ENCODE measurements around the gene HPSE2. TPM values are rescaled to one million over a fixed set of nuclear protein-coding genes. Genes with fewer than 3 reads are reported as not detected.

HPSE2 gene
- total RNA-seq, 4 donors from 2014 or later = 1.1 TPM; not detected in 3

DNA sequence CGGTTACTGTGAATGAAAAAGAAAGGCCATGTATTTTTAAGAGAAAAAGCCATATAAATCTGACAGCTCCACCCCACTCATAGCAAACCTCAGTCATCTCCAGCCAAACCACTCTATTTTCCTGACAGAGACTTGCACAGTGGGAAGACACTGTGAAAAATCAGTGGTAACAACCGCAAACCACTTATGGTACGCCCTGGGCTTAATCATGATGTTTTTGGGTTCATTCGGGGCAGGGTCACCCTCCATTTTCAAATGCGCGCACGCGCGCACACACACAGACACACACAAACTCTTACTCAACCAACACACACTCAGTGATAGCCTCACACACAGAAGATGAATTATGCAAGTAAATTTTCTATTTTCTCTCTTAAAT lies 706.9 kb downstream of the HPSE2 start:
- Histone ChIP-seq H3K27me3 (no peaks in the 10 kb centered on the region), H3K36me3 (no peaks in the 10 kb centered on the region), H3K9me3 (no peaks in the 10 kb centered on the region), H3K4me1 (no peaks in the 10 kb centered on the region), H3K4me3 (no peak overlapping the region), H3K27ac (no peak overlapping the region)
- DNase-seq (no peak), ATAC-seq (no peak)
- no peak for TF ChIP-seq POLR2A (IDR thresholded peaks at IDR 0.05)
- TF ChIP-seq, protein P1, sequence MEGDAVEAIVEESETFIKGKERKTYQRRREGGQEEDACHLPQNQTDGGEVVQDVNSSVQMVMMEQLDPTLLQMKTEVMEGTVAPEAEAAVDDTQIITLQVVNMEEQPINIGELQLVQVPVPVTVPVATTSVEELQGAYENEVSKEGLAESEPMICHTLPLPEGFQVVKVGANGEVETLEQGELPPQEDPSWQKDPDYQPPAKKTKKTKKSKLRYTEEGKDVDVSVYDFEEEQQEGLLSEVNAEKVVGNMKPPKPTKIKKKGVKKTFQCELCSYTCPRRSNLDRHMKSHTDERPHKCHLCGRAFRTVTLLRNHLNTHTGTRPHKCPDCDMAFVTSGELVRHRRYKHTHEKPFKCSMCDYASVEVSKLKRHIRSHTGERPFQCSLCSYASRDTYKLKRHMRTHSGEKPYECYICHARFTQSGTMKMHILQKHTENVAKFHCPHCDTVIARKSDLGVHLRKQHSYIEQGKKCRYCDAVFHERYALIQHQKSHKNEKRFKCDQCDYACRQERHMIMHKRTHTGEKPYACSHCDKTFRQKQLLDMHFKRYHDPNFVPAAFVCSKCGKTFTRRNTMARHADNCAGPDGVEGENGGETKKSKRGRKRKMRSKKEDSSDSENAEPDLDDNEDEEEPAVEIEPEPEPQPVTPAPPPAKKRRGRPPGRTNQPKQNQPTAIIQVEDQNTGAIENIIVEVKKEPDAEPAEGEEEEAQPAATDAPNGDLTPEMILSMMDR (IDR thresholded peaks at IDR 0.05 in 4 of 5, conservative IDR thresholded peaks at IDR 0.05 in 1 of 5) = no peak
- intact Hi-C loops (cut with DNase I; ENCODE audit: low total_unique reads) = no loop called here
- in situ Hi-C loops (cut with MboI; ENCODE audit: low sequenced_read_pairs in 4 of 4) = no loop called here

DNA sequence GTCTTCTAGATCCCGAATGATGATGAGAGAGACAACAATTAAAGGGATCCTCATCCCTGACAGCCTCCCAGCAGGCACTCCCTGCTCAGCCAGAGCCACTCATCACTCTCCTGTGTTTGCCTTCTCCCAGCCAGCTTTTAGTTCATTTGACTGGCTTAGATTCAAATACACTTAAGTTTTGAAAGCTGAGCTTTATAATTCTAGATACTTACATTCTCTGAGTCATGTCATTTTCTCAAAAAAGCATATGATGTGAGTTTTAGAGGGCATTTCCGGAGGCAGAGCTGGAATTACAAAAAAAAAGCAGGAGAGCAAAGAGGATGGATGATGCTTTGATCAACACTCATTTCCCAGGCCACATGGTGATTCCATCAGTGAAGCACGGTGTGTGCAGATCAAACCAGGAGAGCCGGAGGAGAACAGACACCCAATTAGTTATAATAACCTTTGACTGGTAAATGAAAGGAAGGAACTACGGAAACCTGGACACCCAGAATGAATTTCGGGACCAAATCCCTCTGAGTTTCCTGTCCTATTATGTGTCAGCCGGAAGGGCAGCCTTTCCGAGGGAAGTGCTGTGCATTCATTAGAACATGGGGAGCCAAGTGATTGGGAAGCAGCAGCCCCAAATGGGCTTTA lies 707.4 kb downstream of the HPSE2 start:
- Histone ChIP-seq H3K9me3 (no peaks in the 10 kb centered on the region), H3K4me3 (no peak overlapping the region), H3K4me1 (no peaks in the 10 kb centered on the region), H3K27me3 (no peaks in the 10 kb centered on the region), H3K36me3 (no peaks in the 10 kb centered on the region), H3K27ac (no peak overlapping the region)
- in situ Hi-C loops (cut with MboI; ENCODE audit: low sequenced_read_pairs in 4 of 4) = no loop called here
- ATAC-seq (no peak), DNase-seq (no peak)
- TF ChIP-seq, protein P1 (IDR thresholded peaks at IDR 0.05 in 4 of 5, conservative IDR thresholded peaks at IDR 0.05 in 1 of 5) = no peak
- no peak for TF ChIP-seq POLR2A (IDR thresholded peaks at IDR 0.05)
- intact Hi-C loops (cut with DNase I; ENCODE audit: low total_unique reads) = no loop called here

DNA sequence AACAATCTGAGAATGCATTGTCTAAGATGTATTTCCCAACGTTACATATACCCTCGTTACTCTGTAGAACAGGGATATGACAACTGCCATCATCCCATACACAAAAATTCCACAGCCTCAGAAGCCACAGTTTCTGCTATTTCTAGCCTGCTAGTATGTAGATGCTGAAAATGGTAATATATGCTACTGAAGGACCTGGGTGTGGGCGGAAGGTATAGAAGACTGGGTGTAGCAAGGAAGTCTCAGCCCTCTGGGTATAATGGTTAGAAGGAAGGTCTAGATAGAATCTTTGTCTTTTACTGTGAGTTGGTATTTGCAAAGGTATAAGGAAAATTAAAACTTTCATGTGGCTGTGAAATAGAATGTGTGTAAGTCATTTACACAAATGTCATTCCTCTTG lies 709.7 kb downstream of the HPSE2 start:
- Histone ChIP-seq H3K27ac (no peak overlapping the region), H3K9me3 (no peaks in the 10 kb centered on the region), H3K4me1 (no peaks in the 10 kb centered on the region), H3K36me3 (no peaks in the 10 kb centered on the region), H3K27me3 (no peaks in the 10 kb centered on the region), H3K4me3 (no peak overlapping the region)
- no peak for DNase-seq
- in situ Hi-C loops (cut with MboI; ENCODE audit: low sequenced_read_pairs in 4 of 4) = no loop called here
- no peak for TF ChIP-seq POLR2A (IDR thresholded peaks at IDR 0.05)
- TF ChIP-seq, protein P1 (IDR thresholded peaks at IDR 0.05 in 4 of 5, conservative IDR thresholded peaks at IDR 0.05 in 1 of 5) = no peak
- intact Hi-C loops (cut with DNase I; ENCODE audit: low total_unique reads) = no loop called here
- no peak for ATAC-seq

DNA sequence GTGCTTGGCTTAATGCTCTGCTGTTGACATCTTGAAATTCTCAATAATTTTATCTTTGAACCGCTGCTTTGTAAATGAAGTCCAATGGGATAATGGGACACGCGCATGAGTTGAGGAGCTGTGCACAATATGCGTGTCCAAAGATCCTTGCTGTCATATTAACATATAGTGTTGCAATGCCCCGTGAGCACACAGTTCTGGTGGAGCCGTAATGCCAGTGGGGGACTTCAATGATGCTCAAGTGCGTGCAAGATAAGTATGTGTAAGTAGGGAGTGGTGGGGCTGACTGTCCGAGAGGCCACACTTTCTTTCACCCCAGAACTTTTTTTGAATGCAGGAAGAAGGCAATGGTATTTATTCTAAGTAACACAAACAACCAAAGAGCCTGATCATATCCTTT lies 711.5 kb downstream of the HPSE2 start:
- Histone ChIP-seq H3K36me3 (no peaks in the 10 kb centered on the region), H3K9me3 (no peaks in the 10 kb centered on the region), H3K27ac (no peak overlapping the region), H3K27me3 (no peaks in the 10 kb centered on the region), H3K4me1 (no peaks in the 10 kb centered on the region), H3K4me3 (no peak overlapping the region)
- TF ChIP-seq POLR2A (IDR thresholded peaks at IDR 0.05) = no peak
- TF ChIP-seq, protein P1 (IDR thresholded peaks at IDR 0.05 in 4 of 5, conservative IDR thresholded peaks at IDR 0.05 in 1 of 5) = no peak
- ATAC-seq = no peak
- intact Hi-C loops (cut with DNase I; ENCODE audit: low total_unique reads) (no loop called here), in situ Hi-C loops (cut with MboI; ENCODE audit: low sequenced_read_pairs in 4 of 4) (no loop called here)
- no peak for DNase-seq

DNA sequence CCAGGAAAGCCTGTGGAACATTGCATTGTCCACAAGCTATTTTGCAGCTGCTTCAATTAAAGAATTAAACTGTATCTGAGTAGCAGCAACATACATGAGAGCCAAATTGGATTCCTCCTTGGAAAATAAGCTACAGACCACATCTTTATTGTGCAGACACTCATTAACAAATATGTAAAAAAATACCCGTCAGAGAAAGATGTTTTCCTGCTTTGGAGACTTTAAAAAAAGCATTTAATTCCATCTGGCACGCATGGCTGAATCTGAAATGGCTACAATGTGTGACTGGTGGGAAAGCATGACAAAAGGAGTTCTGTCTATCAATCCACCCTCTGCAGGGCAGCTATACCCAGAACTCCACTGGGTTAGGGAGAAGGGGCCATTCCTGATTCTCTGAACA lies 715.8 kb downstream of the HPSE2 start:
- ATAC-seq (no peak), DNase-seq (no peak)
- H3K4me1 ChIP-seq = no peaks in the 10 kb centered on the region
- H3K27me3 ChIP-seq = no peaks in the 10 kb centered on the region
- intact Hi-C loops (cut with DNase I; ENCODE audit: low total_unique reads) = no loop called here
- no peak overlapping the region for H3K4me3 ChIP-seq
- in situ Hi-C loops (cut with MboI; ENCODE audit: low sequenced_read_pairs in 4 of 4) = no loop called here
- no peak overlapping the region for H3K27ac ChIP-seq
- no peaks in the 10 kb centered on the region for H3K36me3 ChIP-seq
- H3K9me3 ChIP-seq = no peaks in the 10 kb centered on the region
- no peak for TF ChIP-seq POLR2A (IDR thresholded peaks at IDR 0.05)
- TF ChIP-seq, protein P1 (IDR thresholded peaks at IDR 0.05 in 4 of 5, conservative IDR thresholded peaks at IDR 0.05 in 1 of 5) = no peak

Measured in gastrocnemius medialis (tissue), 4 donors.